Measurements from ENCODE around the gene REG4.

DNA sequence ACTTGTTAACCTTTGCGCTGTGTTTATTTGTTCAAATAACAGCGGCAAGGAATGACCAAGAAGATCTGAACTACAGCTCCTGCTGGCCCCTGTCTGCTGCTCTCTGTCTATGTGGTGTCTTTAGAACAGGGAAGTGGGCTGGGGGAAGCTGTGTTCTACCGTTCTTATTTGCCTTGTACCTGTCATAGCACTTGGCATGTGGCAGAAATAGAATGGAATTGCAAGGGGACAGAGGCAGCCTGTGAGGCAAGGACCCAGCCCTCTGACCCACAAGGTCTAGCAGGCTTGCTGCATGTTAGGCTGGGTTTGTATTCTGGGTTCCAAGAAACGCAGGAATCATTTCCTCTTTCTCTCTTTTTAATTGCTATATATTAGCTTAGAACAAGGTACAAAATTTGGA is 63.2 kb downstream of the REG4 start:
- TF ChIP-seq POLR2A (IDR thresholded peaks at IDR 0.05; ENCODE audit: low read depth, low read length) (no peak), E2F4 (IDR thresholded peaks at IDR 0.05; ENCODE audit: low read depth, low read length) (no peak), EP300 (IDR thresholded peaks at IDR 0.05; ENCODE audit: borderline replicate concordance in 1 of 2, control insufficient read depth in 1 of 2, low read depth in 2 of 2, low read length in 2 of 2) (no peak)
- TF ChIP-seq, protein P1, sequence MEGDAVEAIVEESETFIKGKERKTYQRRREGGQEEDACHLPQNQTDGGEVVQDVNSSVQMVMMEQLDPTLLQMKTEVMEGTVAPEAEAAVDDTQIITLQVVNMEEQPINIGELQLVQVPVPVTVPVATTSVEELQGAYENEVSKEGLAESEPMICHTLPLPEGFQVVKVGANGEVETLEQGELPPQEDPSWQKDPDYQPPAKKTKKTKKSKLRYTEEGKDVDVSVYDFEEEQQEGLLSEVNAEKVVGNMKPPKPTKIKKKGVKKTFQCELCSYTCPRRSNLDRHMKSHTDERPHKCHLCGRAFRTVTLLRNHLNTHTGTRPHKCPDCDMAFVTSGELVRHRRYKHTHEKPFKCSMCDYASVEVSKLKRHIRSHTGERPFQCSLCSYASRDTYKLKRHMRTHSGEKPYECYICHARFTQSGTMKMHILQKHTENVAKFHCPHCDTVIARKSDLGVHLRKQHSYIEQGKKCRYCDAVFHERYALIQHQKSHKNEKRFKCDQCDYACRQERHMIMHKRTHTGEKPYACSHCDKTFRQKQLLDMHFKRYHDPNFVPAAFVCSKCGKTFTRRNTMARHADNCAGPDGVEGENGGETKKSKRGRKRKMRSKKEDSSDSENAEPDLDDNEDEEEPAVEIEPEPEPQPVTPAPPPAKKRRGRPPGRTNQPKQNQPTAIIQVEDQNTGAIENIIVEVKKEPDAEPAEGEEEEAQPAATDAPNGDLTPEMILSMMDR (IDR thresholded peaks at IDR 0.05 in 2 of 3, conservative IDR thresholded peaks at IDR 0.05 in 1 of 3; ENCODE audit: control insufficient read depth in 2 of 3, extremely low read depth in 1 of 3, insufficient read depth in 1 of 3, low read depth in 3 of 3, low read length in 3 of 3), result no peak

Data from GM12878 (cell line).